GM12873 (cell line): ENCODE data around the gene APOBEC3B.

ENCODE experiments used
- CTCF ChIP-seq: IDR thresholded peaks from 2 replicates; pipeline ENCODE4 v1.5.1; 2012; ENCODE audit warnings: low read depth, mild to moderate bottlenecking, moderate library complexity, low read length, control low read depth; ENCODE audit not compliant: insufficient read depth; ENCODE audit errors: missing control alignments

Gene APOBEC3B

GRCh38 chr22:38952281-38952993 lies 29.7 kb upstream of the APOBEC3B start:
- no peak for TF ChIP-seq CTCF

GRCh38 chr22:38953091-38953490 lies 29.1 kb upstream of the APOBEC3B start:
- TF ChIP-seq CTCF, result no peak

GRCh38 chr22:38953577-38954413 lies 28.4 kb upstream of the APOBEC3B start:
- no peak for TF ChIP-seq CTCF

GRCh38 chr22:38954414-38955043 lies 27.6 kb upstream of the APOBEC3B start:
- TF ChIP-seq CTCF, result no peak

- no peak for TF ChIP-seq CTCF
Measured at GRCh38 chr22:38955250-38955905, 26.8 kb upstream of the APOBEC3B start.

GRCh38 chr22:38955926-38956325 lies 26.2 kb upstream of the APOBEC3B start:
- TF ChIP-seq CTCF, result no peak
